Stimulated activated CD4-positive, alpha-beta T cell treated with anti-CD3 and anti-CD28 coated beads, Interleukin-1b, Interleukin-23, amount 100 ng/mL, for 4 hours (primary cell): ENCODE data around the gene GRIK1.

Experiments used
- DNase-seq, 2 donors: peaks; one replicate each; pipeline ENCODE4 v3.0.0-alpha.2; 2020; ENCODE audit warnings: low read depth in 2 of 2

The GRIK1 gene

DNA sequence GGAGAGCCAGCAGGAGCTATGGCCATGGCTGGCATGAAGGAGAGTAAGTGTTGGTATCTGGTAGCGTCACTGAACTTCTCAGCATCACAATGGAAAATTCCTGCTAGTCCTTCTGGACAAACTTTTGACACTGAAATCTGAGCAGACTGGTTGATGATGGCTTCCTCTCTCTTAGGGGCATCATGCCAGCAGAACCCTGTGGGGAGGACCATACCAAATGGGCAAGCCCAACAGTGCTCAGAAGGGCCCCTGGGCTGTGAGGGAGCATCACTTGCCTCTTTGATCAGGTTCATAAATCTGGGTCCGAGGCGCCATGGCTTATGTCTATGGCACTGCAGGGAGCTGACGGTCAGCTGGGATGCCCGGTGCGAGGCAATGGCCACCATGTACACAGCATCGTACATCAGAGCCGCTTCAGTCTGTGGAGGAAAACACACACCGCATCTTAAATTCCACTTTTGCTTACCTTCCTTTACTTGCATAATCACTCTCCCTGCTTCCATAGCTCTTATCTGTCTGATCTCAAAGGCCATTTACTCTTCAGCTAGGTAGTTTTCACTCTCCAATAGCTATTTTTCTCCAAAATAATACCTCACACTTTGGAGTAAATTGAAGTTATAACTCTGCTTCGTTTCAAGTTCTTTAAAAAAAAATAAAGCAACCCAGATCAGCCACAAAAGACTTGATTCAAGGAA lies 297.1 kb downstream of the GRIK1 start:
- no peak for DNase-seq

DNA sequence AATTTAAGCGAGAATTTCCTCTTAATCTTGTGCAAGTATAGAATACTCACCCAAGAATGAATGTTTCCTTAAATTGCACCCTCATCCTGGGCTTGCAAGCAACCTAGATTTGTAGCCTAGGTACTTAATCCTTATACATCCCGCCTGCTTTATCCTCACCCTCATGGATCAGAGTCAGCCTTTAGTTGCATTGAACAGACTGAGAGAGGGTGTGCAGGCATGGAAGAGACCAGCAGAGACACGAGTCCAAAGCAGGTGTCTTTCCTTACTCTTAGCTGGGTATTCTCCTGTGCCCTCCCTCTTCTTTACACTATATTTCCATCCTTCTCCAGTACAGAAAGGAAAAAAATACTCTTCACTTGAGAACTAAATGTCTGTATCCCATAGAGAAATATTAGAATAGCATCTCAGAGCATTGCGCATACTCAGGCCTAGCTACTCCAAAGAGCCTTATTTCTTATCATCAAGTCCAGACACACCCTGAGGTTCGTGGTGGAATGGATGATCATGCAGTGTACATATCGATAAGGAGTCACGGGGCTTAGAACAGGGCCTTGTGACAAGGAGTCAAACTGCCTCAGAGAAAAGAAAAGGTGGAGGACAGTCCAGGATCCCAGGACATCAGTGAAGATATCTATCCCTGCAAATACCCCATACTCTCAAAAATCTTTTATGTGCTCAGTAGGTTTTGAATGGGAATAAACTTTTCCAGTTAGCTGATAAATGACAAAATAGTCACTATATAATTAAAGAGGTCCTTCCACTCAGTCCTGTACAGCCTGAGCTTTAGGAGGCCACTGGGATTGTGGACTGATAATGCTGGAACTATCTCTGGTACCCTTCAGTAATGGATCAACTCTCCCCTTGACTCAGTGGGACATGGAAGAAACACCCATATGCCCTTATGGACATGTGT lies 297.9 kb downstream of the GRIK1 start:
- DNase-seq: no peak

DNA sequence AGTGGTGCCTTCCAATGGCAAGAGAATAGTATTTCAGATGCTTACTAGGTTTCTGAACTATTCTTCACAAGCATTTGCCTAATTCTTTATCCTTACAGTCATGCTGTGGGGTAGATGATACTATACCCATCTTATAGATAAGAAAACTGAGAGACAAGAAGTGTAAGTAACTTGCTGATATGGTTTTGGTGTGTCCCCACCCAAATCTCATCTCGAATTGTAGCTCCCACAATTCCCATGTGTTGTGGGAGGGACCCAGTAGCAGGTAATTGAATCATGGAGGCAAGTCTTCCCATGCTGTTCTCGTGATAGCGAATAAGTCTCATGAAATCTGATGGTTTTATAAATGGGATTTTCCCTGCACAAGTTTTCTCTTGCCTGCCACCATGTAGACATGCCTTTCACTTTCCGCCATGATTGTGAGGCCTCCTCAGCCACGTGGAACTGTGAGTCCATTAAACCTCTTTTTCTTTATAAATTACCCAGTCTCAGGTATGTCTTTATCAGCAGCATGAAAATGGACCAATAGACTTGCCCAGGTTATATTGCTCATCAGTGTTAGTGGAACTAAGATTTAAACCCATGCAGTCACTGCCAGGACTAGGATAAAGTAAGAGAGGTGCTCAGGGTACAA lies 298.7 kb downstream of the GRIK1 start:
- no peak for DNase-seq

DNA sequence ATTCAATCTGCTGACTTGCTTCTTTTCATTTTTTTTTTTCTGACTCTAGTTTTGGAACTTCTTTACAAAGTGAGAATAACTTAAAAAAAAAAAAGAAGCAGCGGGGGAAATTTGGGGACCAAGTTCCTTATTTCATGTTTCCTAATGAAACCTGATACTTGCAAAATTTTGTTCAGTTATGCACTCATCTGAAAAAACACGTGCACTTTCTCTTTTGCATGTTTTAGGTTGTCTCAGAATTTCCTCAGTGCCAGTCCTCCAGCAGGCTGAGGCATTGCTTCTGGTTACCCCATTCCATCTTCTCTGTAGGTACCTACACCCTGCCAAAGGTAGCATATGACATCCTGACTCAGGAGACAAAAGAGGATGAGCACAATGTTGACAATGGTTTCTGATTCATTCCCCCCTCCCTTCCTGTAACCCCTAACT lies 299.7 kb downstream of the GRIK1 start:
- DNase-seq: no peak

DNA sequence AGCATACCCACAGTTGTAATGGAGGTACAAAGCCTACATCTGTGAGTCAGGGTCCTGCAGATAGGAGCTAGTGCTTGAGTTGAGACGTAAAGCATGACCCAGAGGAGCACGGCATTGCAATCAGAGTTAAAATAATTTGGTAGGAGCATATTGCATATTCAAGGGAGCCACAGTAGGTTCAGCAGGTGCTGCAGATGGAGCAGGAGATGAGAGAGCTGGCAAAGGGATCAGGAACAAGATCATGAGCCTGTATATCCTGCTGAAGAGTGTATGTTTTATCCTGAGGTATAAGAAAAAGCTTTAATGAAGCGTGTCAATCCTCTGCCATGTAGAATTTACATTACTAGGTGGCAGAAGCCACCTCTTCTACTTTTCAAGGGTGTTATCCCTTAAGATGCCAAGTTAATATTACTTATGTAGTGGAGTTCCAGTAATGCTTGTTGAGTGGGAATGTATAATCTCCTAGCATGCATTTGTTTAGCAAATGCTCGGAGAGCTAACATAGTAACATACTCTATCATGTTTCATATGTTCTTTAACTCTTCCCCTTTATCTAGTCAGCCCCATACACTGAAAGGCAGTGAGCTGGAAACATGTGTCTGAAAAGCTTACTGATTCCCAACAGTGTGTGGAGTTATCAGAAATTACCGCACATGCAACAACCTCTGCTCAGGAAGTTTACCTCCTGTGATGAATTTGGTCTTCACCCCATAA lies 300.3 kb downstream of the GRIK1 start:
- DNase-seq: no peak

DNA sequence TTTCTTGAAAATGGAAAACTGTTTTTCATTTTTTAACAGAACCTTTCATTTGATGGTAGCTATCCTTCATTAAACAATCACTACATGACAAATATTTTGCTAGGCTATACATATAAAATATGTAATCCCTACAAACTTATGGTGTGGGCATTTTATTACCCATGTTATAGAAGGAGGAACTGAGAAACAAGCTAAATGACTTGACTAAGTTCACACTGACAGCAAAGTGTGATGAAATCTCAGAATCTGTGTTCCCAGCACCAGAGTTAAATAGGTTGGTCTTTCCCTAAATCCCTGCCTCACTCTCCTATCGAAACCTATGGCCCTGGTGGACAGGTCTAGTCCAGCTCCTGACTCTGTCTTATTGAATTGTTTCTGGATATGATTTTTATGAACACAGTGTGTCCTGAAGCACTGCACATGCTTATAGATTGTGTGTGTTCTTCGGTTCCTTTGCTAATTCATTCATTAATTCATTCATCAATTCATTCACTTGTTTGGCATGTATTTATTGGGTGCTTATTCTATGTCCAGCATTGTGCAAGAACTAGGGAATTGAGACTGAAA lies 301.0 kb downstream of the GRIK1 start:
- DNase-seq: no peak

DNA sequence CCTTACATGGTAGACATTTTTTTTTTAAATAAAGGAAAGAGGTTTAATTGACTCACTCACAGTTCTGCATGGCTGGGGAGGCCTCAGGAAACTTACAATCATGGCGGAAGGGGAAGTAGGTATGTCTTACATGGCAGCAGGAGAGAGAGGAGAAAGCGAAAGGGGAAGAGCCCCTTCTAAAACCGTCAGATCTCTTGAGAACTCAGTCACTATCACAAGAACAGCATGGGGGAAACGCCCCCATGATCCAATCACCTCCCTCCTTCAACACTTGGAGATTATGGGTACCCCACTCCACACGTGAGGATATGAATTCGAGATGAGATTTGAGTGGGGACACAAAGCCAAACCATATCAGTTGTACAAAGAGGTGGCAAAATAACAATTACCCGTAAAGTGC lies 301.7 kb downstream of the GRIK1 start:
- no peak for DNase-seq

DNA sequence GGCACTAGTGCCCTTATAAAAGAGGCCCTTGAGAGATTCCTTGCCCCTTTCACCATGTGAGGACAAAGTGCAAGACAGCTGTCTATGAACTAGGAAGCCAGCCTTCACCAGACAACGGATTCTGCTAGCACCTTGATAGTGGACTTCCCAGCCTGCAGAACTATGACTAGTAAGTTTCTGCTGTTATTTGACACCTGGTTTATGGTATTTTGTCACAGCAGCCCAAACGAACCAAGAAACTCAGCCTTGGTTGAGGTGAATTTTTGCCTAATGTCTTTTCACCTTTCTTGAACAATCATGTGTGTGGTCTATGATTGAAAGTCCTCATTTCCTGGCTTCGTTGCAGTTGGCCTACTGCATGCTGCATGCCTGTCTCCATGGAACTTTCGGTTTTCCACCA lies 302.2 kb downstream of the GRIK1 start:
- no peak for DNase-seq

DNA sequence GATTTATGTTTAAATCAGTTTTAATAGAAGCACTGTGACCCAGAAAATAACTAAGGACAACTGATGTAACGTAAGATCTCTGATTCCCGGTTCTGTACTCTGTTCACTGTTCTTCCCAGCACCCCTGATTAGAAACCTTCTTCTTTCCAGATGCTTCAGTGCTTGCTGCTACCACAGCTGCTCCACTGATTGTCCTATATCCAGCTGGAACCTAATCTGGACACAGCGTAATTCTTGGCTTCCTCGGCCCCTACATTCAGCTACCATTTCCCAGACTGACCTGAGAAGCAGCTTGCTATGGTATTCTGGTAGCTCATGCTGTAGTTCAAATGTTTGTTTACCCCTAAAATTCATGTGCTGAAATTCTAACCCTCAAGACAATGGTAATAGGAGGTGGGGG lies 302.7 kb downstream of the GRIK1 start:
- no peak for DNase-seq

DNA sequence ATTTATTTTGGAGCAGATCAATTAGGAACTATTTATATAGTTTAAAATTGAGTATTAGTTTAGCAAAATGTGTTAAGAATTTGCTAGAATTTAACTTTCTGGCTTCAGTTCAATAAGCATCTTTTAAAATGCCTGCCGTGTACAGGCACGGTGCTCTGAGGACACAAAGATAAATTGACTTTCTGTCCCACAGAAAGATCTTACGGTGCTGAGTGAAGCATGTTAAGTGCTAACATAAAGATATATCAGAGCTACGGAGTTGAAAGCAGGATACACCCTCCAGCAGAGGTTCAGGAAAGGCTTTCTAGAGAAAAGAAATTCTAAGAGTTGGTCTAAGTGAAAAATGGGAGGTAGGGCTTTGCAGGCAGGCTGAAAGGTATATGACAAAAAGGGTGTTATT lies 305.4 kb downstream of the GRIK1 start:
- no peak for DNase-seq

DNA sequence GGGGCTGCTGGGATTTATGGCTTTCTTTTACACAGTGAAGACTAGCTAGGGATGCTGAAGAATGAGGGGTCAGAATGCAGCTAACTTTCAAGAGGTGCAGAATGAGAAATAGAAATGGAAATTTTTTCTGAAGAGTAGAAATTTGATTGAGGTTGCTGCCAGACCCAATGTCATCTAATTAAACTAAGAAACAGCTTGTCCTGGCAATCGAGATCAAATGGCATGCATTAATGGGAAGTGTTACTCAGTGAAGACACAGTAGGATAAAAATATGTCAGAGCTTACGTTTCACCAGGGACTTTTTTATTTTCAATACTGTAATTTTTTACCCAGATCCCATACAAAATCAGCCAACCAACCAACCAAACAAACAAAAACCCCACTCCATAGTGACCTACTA lies 306.0 kb downstream of the GRIK1 start:
- no peak for DNase-seq

DNA sequence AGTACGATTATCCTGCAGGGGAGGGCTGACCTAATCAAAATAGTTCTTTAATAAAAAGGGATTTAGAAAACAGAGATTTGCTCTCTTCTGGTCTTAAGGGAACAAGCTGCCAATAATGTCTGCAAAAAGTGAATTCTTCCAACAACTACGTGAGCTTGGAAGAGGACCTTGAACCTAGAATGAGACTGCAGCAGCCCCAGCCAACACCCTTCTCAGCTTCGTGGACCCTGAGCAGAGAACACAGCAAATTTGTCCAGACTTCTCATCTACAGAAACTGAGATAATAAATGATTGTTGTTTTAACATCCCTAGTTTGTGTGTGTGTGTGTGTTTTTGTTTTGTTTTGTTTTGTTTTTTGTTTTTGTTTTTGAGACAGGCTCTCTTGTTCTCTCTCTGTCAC lies 309.4 kb downstream of the GRIK1 start:
- DNase-seq: no peak

DNA sequence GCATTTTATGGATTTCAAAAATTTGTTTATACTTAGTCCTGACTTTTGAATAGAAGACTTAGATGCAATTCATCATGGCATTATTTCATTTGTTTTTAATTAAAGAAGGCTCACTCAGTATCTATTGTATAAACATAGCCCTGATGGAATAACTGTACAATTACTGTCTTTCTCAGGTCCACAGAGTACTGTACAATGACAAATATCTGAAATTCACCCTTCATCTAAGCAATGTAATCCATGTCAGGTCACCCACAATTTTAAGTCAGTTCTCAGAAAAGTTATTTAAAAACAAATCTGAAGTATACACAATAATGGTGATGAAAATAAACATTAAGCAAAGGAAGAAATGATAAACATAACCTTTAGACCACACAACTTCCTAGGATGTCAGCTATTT lies 311.9 kb downstream of the GRIK1 start:
- DNase-seq: no peak

DNA sequence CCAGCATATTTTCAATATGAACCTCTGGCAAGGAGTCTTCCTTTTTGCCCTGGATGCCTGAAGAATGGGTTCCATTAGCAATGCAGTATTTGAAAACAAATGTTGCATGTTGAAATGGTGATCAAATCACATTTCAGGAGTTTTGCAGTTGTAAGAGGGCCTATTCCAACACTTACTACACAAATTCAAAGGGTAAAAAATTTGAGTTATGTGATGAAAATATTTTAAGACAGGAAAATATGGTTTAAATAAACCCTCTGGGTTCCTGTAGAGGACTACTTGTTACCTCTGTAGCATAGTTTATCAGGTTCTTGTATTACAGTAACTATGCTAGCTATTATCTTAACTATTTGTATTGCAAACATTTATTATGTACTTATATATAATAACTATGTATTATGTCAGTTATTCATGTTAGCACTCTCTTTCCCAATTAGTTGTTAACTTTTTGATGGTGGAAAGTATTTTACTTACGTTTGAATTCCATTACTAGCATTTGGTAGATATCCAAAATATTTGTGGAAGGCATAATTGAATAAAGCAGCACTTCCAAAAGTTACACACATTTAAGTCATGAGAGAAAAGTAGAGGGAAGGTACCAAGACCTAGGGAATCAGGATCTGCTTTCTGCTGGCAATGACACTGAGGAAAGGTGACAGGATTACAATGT lies 312.9 kb downstream of the GRIK1 start:
- DNase-seq: no peak

DNA sequence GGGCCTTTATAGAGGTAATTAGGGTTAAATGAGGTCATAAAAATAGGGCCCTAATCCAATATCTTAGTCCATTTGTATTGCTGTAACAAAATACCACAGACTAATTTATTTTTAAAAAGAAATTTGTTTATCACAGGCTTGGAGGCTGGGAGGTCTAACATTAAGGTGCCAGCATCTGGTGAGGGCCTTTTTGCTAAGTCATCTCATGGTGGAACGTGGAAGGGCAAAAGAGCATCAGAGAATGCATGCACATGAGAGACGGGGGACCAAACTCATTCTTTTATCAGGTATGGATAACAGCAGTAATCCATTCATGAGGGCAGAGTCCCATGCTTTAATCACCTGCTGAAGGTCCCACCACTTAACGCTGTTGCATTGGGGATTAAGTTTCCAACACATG lies 313.8 kb downstream of the GRIK1 start:
- no peak for DNase-seq

DNA sequence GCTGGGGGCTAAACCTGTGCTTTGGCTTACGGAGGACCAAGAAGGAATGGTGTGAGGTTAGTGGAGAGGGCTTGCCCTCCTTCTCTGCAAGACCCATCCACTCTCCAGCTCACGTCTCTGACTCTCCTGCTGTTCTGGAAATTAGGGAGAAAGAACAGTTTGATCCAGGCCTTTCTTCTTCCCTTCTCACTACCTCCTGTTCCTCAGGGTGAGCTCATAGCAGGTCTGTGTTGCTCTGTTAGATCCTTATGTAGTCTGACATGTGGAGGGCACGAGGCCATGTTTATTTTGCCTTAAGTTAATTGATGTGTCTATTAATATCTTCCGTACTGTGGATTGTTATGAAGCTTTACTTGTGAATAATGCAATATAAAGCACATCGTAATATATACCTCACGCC lies 315.0 kb downstream of the GRIK1 start:
- DNase-seq: no peak

DNA sequence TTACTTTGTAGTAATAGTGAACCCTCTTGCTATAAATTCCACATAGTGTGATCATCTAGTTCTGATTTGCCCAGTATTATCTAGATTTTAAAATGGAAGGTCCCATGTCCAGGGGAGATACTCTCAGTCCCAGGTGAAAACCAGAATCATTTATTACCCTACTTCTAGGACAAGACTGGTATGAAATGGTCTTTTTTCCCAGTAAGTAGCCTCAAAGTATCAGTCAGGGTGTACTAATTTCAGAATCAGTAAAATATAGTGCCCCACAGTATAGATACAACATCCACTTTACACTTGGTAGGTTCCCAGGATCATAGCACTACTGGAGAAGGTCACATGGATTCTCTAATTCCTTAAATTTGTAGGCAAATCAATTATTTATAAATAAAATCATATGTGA lies 318.3 kb downstream of the GRIK1 start:
- DNase-seq: no peak

DNA sequence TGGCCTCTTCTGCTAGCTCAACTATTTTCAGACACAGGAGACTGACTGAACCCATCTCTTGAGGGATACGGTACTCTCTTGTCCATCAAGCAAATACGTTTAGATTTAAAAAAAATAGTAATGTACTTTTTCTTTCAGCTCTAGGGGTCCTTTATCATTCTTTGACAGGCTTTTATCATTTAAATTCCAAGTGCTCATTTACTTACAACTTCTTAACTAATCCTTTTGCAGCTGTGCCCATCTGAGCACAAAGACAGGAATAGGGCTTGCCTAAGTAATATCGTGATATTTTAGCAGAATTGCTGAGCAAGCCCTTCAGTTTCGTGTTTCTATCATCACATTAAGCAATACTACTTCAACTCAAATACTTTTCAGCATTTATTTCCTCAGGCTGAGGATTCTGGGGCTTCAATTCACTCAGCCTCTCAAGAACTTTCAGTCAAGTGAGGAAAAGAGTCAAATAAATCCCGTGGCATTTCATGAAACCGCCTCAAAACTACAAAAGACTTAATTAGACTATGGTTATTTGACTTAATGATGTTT lies 323.5 kb downstream of the GRIK1 start:
- DNase-seq: no peak

DNA sequence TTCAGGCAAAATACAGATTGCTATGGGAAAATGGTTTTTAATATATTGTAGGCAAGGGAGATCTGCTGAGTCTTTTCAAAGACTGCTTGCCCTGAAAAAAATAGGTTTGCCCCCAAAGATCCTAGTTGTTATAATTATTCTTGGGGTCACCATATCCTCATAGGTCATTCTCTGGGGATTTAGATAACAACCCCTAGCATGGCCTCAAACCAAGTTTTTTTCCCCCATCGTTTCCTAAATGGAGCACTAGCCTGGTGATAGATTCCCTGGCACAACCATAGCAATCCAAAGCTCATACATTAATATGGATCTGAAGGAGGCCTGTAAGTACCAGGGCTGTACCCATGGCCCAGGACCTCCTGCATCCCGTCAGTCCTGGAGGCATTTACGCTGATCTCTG lies 325.9 kb downstream of the GRIK1 start:
- DNase-seq: no peak

DNA sequence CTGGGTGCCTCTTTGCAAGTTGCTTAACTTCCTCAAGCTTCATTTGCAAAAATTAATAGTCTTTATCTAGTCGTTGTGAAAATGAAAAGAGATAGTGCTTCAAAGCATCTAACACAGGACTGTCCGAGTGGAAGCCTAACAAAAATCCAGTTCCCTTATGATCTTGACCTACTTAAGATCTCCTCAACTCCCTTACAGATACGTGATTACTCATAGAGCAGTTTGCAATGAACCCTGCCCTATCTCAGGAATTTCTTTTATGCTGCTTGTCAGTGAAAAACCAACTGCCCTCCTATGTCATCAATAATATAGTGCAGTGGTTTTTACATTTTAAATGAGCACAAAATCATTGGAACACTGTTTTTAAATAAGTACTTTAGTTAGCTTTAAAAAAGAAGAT lies 326.8 kb downstream of the GRIK1 start:
- DNase-seq: no peak

DNA sequence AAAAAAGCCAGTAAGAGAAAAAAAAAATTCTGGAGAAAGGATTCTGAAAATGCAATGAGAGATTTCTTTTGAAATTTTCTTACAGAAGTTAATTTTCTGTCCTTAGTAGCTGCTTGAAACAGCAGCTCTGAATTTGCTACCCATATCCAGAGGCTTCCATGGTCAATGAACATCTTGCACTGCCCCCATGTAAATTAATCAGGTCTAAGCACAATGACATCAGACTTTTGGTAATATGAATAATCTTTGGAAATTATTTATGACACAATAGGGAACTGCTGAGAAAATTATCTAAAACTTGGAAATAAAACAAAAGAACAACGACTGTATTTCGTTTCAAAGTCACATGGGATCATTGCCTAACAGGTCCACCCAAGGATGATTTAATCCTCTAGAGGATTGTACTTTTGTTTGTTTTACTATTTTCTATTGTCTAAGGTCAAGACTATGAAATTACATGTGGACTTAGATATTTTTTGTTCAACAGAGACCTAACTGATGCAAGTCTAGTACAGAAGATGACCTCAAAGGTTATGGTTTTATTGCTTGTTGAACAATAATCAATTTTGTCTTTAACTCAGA lies 328.9 kb downstream of the GRIK1 start:
- no peak for DNase-seq
